Measurements from ENCODE around the gene CLEC18A. TPM values are rescaled to one million over a fixed set of nuclear protein-coding genes. Genes with fewer than 3 reads are reported as not detected.
A peak's percentile ranks its signal among the peaks of the same experiment; 100 is the strongest.

The CLEC18A gene
- total RNA-seq, 1 experiment from 2014 or later, result 1.6 TPM

DNA sequence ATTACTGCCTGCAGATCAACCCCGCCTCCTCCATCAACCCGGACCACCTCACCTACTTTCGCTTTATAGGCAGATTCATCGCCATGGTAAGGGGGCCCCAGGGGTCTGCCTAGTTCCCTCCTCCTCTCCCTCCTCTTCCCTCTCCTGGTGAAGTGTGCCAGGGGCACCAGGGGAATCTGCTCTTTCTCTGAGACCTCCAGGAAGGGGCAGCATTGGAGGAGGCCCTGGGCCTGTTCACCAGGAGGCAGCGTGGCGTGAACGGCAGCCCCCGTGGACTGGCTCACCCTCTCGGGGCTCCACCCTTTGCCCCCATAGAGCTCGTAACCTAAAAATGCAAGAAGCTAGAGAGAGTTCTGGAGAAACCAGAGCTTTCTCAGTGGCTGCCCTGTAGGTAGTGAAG lies 17.1 kb upstream of the CLEC18A start:
- H3K9me3 ChIP-seq (ENCODE audit: control insufficient read depth, low read depth, low read length), result no peaks in the 10 kb centered on the region
- no peaks in the 10 kb centered on the region for H3K9me3 Mint-ChIP-seq
- no peak overlapping the region for H3K14ac ChIP-seq (ENCODE audit: insufficient read depth, low read length)
- no peak overlapping the region for H3K27ac ChIP-seq (ENCODE audit: insufficient read length, low read depth, low read length)
- no peak overlapping the region for H3T11ph ChIP-seq (ENCODE audit: low read length)
- no peak overlapping the region for H2BK20ac ChIP-seq (ENCODE audit: low read depth, low read length, poor library complexity, severe bottlenecking)
- H4K20me1 ChIP-seq (ENCODE audit: control insufficient read depth, insufficient read depth, insufficient read length), result no peaks in the 10 kb centered on the region
- no peak for DNase-seq
- no peak for TF ChIP-seq CTCF (conservative IDR thresholded peaks at IDR 0.05)
- H4K5ac ChIP-seq (ENCODE audit: insufficient read length, low read depth, low read length), result no peak overlapping the region
- H3K18ac ChIP-seq (ENCODE audit: insufficient read length, low read depth, low read length), result no peak overlapping the region
- no peaks in the 10 kb centered on the region for H3K79me2 ChIP-seq (ENCODE audit: insufficient read depth, low read length)
- H3K56ac ChIP-seq (ENCODE audit: insufficient read length, low read depth, low read length), result no peak overlapping the region
- no peak overlapping the region for H3K4ac ChIP-seq (ENCODE audit: low read depth, low read length)
- peak overlapping the region in 1 of 3 experiments; percentile 65; a peak in 1 of 7 replicates for H3K27ac Mint-ChIP-seq
- peaks cover 15 to 64% (median 34%) of the 10 kb centered on the region in 3 experiments; a peak in 6 of 7 replicates for H3K36me3 Mint-ChIP-seq (ENCODE audit: insufficient read depth in 1 of 3, low read depth in 3 of 3)
- H3K79me1 ChIP-seq (ENCODE audit: insufficient read depth, low read depth, low read length, poor library complexity, severe bottlenecking), result no peaks in the 10 kb centered on the region
- no peaks in the 10 kb centered on the region for H3K23me2 ChIP-seq (ENCODE audit: insufficient read length, low read depth, low read length, poor library complexity, severe bottlenecking)
- H3K23ac ChIP-seq (ENCODE audit: insufficient read length, low read depth, low read length), result no peak overlapping the region
- no peak overlapping the region for H3K9ac ChIP-seq (ENCODE audit: extremely low read depth, insufficient read length, low read length)
- H3K4me2 ChIP-seq (ENCODE audit: insufficient read depth, insufficient read length, low read length), result no peak overlapping the region
- no peaks in the 10 kb centered on the region; the same call in 1 of the 2 replicates for H3K27me3 Mint-ChIP-seq (ENCODE audit: low read depth)
- no peaks in the 10 kb centered on the region for H3K4me1 ChIP-seq (ENCODE audit: insufficient read depth, low read length)
- H4K91ac ChIP-seq (ENCODE audit: insufficient read length, low read depth, low read length), result no peak overlapping the region
- H2BK12ac ChIP-seq (ENCODE audit: insufficient read length, low read depth, low read length), result no peak overlapping the region
- peaks cover 0 to 6% of the 10 kb centered on the region in 2 experiments; a peak in 2 of 4 replicates for H3K4me1 Mint-ChIP-seq
- no peak overlapping the region for H2AFZ ChIP-seq (ENCODE audit: low read length)
- H2BK5ac ChIP-seq (ENCODE audit: insufficient read length, low read length), result no peak overlapping the region
- H3K4me3 Mint-ChIP-seq, result no peak overlapping the region
- H2AK5ac ChIP-seq (ENCODE audit: insufficient read length, low read length), result no peak overlapping the region
- H2BK120ac ChIP-seq (ENCODE audit: low read depth, low read length, poor library complexity, severe bottlenecking), result no peak overlapping the region
- no peaks in the 10 kb centered on the region for H3K27me3 ChIP-seq (ENCODE audit: insufficient read depth, low read length)
- H4K8ac ChIP-seq (replicated peaks; ENCODE audit: insufficient read length, low read depth, low read length), result no peak overlapping the region
- no peak overlapping the region for H2BK15ac ChIP-seq (ENCODE audit: low read depth, low read length)
- WGBS (ENCODE audit: extremely low coverage, insufficient read length, low lambda C conversion rate), result no CpG with 5 or more reads among the region's 10 CpGs
